Measurements from ENCODE around the gene CEP44. TPM values are rescaled to one million over a fixed set of nuclear protein-coding genes. Genes with fewer than 3 reads are reported as not detected.
A peak's percentile ranks its signal among the peaks of the same experiment; 100 is the strongest.
"Not testable (repeated sequence)": the region's sequence is repeated elsewhere in the genome, so short reads cannot be mapped to it uniquely, and the experiment has no call there.

The CEP44 gene
- polyA plus RNA-seq, 4 donors = 18.6 to 28.1 (median 21.9) TPM

DNA sequence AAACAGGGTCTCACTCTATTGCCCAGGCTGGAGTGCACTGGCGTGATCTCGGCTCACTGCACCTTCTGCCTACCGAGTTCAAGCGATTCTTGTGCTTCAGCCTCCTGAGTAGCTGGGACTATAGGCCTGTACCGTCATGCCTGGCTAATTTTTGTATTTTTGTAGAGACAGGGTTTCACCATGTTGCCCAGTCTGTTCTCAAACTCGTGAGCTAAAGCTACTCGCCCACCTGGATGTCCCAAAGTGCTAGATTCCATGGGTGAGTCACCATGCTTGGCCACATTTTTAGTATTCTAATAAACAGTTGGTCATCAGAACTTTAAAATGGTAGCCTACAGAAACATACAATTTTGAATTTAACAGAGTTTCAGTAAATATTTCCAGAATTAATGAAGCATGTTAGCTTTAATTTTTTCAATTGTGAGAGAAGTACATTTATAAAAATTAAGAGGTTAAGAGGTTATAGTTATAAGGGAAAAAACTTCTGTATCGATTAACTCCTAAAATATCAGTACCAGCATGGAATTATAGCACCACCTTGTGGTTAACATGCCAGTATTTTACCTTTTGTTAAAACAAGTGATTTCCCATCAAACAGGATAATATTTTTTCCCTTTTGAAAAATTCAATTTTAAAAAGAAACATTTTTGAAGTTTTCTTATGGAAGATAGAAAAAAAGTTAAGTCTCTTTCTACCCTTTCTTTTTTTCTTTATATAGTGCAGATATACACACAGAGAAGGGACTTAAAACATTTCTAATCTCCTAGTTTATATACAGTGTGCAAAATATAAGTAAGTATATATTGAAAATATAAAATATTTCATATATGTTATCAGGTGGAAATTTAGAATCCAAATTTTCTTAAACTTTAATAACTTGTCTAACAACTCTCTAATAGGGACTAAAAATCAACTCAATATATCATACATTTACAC lies 35.4 kb downstream of the CEP44 start:
- DNase-seq (ENCODE audit: low read depth in 4 of 4, low spot score in 3 of 4) = peak in 1 of 4 donors; percentile 12

DNA sequence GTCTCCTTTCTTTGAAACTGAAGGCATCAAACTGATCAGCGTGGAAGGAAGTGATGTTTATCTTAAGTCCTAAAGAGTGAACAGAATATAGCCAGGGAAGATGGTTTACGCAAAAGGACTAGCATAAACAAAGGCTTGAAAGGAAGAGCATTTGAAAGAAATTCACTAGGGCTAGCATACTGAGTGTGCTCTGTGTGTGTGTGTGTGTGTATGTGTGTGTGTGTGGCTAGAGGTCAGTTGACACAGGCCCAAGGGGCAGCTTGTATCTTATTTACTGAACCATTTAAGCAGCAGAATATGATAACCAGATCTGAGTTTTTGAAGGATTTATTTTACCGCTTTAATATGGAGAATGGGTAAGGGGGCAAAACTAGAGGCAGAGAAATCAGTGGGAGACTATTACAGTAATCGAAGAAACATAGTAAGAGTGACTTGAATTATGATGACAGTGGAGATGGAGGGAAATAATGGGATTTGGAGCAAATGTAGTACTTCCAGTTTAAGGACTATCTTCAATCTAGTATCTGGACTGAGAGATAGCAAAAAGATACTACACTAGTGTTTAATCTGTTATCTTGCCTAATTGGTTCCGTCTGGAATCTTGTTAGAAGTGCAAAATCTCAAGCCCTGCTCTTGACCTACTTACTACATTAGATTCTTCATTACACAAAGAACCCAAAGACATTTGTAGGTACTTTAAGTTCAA lies 36.9 kb downstream of the CEP44 start:
- DNase-seq (ENCODE audit: low read depth in 4 of 4, low spot score in 3 of 4) = no peak

DNA sequence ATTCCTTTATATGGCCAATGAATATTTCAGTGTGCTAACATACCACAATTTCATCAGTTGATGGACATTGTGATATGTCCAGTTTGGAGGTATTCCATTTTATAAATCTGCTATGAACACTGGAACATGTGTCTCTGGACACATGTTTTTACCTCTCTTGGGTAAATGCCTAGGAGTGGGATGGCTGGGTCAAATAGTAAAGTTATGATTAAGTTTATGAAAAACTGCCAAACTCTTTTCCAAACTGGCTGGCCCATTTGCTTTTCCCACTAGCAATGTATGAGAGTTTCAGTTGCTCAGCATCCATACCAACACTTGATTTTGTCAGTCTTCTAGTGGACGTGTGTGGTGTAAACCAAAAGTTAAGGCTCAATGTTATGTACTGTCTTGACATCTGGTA lies 40.5 kb downstream of the CEP44 start:
- DNase-seq (ENCODE audit: low read depth in 4 of 4, low spot score in 3 of 4) = no peak

DNA sequence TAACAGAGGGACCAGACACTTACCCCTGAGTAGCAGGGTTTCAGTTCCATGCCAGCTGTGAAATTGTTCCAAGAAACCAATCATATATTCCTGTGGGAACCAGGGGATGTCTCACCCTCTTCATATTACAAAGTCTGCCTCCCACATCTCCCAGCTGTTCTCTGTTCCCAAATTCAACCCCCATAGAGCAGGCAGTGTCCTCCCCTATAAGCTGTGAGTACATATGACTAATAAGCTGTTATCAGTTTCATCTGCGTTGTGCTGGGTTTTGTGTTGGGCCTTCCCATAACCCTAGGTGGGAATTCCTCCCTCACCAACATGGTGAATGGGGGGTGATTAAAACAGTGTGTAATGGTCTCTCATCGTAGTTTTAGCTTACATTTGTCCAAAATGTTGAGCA lies 41.0 kb downstream of the CEP44 start:
- no peak for DNase-seq (ENCODE audit: low read depth in 4 of 4, low spot score in 3 of 4)

DNA sequence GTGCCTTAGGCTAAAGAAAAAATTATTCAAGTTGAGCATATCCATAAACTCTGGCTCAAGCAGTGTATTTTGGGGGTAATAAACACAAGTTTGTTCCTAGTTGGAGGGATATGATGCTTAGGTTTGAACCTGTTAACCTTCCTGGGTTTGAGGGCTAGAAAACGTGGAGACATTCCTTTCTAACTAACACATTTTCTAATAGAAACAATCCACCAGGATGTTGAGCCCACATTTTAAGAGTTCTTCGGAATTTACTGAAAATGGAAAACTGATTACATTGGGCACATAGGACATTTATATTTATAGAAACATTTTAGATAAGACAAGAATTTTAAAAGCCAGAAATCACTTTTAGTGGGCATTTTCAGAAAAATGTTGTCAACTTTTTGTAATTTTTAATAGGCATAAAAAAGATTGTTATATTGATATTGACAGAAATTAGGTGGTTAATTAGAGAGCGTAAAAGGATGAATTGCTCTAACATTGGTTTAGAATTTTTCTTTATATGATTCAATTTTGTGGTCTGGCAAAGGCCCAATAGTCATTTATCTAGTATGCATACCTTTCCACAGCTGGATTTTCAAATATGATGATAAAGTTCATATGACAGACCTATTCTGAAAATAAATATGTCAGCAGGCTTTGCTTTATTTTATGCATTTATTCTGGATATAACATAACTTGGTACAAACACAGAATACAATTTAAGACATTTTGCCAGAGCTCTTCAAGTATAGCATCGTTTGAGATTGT lies 49.2 kb downstream of the CEP44 start:
- no peak for DNase-seq (ENCODE audit: low read depth in 4 of 4, low spot score in 3 of 4)

DNA sequence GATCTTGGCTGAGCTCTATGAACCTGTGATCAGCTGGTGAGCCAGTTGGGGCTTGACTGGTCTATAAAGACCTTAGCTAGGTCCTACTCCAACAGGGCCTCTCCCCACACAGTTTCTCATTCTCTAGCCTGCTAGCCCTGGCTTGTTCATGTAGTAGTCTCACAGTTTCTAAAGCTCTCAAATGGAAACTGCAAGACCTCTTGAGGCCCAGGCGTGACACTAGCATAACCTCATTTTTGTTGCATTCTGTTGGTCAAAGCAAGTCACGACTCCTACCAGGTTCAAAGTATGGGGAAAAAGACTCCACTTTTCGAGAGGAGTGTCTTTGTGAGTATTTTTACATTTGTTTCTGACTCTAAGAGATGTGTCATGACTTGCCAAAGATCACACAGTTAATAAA lies 50.9 kb downstream of the CEP44 start:
- DNase-seq (ENCODE audit: low read depth in 4 of 4, low spot score in 3 of 4) = no peak

DNA sequence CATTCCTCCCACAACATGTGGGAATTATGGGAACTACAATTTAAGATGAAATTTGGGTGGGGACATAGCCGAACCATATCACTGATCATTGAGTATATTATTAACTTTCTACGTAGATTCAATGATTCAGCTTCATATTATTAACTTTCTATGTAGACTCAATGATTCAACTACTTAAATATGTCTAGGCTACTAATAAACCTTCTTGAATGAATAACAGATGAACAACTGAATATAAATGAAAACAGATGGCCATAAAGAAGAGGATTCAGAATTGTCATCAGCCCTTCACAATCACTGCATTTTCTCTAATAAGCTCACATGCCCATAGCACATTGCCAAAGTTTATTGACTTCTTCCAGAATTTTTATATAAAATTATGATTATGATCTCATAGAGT lies 57.0 kb downstream of the CEP44 start:
- no peak for DNase-seq (ENCODE audit: low read depth in 4 of 4, low spot score in 3 of 4)

DNA sequence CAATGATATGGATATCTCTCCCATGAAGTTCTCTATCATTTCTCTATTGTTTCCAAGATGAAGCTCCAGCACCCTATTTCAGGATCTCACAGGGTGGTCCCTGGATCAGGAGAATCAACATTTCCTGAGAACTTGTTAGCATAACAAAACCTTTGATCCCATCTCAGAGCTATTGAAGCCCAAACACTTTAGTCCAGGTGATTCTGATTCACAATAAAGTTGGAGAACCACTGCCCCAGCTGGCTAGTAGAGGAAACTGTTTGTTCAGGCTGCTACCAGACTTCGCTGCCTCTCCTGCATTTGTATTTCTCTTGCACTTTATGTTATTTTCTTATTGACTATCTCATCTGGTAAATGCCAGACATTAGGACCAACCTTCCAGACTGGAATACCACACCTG lies 65.4 kb downstream of the CEP44 start:
- no peak for DNase-seq (ENCODE audit: low read depth in 4 of 4, low spot score in 3 of 4)

DNA sequence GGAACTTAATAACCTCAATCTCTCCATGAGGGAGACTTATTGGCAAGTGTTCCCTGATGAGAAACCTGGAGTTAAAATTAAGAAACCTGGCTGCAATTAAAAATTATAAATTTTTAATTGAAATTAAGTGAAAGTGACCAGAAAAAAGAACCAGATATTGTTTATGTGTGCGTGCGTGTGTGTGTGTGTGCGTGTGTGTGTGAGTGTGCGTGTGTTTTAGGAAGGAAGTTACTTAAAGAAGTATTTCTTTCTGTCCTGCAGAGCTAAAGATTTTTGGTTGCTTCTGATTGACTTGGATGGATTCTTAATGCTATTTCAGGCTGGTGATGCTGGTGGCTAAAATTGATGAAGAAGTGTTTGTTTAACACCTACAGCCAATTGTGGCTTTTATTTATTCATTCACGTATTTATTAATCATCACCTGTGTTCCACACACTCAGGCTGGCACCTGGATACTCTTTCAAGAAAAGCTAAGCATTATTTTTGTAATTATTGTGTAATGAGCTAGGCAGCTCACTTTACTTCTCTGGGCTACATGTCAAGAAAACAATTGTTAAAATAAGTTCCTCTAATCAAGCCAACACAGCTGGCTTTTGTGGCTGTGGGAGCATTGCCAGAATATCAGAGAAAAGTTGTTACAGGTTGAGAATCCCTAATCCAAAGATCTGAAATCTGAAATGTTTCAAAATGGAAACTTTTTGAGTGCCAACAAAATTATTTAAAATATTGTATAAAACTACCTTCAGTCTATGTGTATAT lies 68.5 kb downstream of the CEP44 start:
- DNase-seq (ENCODE audit: low read depth in 4 of 4, low spot score in 3 of 4) = no peak

DNA sequence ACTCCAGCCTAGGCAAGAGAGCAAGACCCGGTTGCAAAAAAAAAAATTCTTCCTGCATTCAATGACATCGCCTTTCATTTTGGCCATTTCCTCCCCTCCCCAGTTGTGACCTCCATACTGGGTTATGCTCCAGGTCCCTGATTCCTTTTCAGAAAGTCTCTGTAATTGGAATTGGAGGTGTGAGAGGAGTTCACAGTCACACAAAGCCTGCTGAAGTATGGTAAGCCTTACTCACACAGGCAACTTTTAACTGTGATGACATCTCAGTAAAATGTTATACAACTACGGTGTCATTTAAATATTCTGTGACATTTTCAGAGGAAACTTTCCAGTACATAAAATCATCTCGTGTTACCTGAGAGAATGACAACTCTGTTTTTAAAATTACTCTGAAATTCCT lies 73.6 kb downstream of the CEP44 start:
- DNase-seq (ENCODE audit: low read depth in 4 of 4, low spot score in 3 of 4) = no peak

DNA sequence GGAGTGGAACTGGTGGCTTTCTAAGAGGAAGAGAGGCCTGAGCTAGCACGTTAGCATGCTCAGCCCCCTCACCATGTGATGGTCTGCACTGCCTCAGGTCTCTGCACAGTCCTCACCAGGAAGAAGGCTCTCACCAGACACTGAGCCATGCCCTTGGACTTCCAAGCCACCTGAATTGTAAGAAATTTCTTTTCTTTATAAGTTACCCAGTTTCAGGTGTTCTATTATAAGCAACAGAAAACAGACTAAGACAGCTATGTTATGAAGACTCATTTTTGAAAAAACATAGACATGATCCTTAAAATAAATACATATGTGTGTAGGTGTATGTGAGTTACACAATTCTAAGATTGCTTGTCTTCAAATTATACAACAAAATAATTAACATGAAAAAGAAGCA lies 74.7 kb downstream of the CEP44 start:
- no peak for DNase-seq (ENCODE audit: low read depth in 4 of 4, low spot score in 3 of 4)

DNA sequence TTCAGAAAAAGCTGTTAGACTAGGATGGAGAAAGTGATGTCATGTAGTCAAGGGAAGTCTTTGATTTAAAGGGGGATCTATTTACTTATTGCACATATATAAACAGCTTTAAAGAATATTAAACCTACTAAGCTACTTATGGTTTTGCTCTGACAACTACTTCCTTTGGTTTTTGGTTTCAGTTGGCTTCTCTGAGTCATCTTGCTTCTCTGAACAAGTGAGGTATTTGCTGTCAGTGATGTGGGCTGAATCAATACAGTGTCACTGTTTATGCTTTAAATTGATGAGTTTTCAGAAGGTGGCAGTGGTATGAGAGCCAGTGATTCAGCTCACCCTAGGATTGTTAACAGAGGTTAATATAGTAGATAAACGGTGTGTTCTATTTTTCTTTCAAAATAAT lies 75.1 kb downstream of the CEP44 start:
- DNase-seq (ENCODE audit: low read depth in 4 of 4, low spot score in 3 of 4) = no peak

DNA sequence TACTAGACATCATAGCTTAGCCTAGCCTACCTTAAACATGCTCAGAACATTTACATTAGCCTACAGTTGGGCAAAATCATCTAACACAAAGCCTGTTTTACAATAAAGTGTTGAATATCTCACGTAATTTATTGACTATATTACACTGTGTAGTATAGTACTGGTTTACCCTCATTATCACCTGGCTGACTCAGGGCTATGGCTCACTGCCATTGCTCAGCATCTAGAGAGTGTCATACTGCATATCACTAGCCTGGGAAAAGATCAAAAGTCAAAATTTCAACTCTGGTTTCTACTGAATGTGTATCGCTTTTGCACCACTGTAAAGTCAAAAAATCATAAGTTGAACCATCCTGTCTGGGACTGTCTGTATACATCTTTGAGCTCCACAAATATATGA lies 78.6 kb downstream of the CEP44 start:
- no peak for DNase-seq (ENCODE audit: low read depth in 4 of 4, low spot score in 3 of 4)

DNA sequence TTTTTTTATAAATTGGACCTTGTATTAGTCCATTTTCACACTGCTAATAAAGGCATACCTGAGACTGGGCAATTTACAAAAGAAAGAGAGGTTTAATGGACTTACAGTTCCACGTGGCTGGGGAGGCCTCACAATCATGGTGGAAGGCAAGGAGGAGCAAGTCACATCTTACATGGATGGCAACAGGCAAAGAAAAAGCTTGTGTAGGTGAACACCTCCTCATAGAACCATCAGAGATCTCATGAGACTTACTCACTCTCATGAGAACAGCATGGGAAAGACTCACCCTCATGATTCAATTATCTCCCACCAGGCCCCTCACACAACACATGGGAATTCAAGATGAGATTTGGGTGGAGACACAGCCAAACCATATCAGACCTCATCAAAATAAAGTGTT lies 80.1 kb downstream of the CEP44 start:
- DNase-seq (ENCODE audit: low read depth in 4 of 4, low spot score in 3 of 4) = not testable (repeated sequence)

DNA sequence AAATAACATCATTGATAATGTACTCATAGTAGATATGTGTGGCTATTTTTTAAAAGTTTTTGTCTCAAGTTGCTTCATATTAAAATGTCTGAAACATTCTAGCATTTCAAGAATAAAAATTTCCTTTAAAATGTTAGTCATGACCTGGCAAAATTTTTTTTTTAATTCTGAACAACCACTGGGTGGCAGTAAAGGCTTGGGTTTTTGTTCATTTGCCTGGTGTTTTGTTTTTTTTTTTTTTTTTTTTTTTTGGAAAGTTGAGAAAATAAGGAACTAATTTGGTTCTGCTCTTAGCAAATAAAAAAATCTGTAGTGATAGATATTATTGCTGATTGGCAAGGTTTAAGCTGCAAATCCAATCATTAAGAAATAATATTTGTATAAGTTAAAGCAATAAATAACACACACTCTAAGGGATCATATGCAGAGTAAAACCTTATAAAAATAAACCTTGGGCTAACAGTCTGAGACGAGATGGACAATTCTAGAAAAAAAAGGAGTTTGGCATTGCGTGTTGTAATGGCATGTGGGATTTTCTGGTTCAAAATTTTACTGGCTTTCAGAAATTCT lies 81.4 kb downstream of the CEP44 start:
- peak in 2 of 4 donors; percentile 16 to 26 for DNase-seq (ENCODE audit: low read depth in 4 of 4, low spot score in 3 of 4)

DNA sequence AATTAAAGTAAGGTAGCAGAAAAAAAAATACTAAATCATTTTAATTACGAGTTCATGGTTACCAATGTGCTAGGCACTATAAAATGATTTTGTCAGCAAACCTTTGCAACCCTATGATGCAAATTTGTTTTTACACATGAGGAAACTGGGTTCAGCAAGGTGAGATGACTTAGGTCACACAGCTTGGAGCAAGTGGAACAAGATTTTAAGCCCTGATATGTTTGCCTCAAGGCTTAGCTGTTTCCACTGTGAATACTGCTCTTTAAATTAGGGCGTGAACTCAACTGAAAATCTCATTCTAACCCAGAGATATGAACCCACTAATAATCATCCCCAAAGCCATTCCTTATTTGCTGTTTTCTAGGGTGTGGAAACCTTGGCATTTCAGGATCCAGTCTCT lies 86.3 kb downstream of the CEP44 start:
- DNase-seq (ENCODE audit: low read depth in 4 of 4, low spot score in 3 of 4) = no peak

DNA sequence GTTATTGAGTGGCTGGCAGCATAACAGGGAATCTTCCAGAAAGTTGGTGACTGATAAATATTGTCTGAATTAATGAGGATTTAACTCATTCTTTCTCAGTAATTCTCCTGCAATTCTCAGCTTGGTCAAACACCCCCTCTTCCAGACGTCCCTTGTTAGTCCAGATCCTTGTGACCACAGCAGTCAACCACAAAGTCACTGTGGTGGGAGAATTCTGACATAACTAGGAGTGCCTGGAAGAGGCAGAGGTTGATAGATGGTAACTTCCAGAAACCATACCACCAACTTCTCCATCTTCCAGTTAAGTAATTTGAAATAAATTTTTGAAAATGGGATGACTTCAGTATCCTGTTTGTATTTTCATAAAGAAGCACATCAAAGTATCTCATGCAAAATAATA lies 90.1 kb downstream of the CEP44 start:
- DNase-seq (ENCODE audit: low read depth in 4 of 4, low spot score in 3 of 4) = no peak

DNA sequence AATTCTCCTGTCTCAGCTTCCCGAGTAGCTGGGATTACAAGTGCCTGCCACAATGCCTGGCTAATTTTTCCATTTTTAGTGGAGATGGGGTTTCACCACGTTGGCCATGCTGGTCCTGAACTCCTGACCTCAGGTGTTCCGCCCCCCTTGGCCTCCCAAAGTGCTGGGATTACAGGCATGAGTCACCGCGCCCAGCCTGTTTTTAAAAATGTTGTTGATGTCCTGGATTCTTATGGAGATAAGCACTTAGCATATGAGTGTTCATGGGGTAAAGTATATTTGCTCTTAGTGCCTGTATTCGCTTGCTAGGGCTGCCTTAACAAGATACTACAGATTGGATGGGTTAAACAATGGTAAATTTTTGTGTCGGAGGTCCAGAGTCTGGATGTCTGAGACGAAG lies 91.7 kb downstream of the CEP44 start:
- DNase-seq (ENCODE audit: low read depth in 4 of 4, low spot score in 3 of 4) = no peak

DNA sequence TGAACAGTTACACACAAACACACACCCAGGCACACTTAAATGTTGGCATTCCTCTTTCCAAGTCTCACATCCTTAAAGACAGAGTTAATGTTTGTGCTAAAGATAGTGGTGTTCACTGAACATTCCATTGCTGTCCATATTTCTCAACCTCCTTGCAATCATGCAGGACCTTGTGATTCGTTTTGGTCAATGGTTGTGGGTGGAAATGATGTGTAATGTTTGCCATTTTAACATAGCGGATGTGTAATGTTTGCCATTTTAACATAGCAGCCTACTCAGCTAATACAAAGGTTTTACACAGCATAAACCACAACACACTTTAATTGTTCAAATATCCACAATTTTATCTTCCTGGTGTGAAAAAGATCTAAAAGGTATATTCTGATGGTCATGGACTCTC lies 93.9 kb downstream of the CEP44 start:
- no peak for DNase-seq (ENCODE audit: low read depth in 4 of 4, low spot score in 3 of 4)

DNA sequence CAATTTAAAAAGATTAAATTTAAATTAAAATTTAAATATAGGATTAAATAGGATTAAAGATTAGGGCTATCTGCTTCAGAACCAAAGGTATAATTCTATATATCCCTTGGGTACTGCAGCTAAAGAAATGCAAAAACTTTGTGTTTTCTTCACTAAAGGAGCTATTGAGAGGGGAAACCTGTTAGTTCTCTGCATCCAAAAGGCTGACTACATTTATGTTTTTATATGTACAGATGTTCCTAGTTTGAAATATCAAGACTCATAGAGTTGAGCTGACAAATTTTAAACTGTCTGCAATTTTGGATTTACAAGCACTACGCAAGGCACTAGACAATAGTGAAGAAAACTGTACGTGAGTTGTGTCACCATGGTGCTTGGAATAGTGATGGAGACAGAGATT lies 95.2 kb downstream of the CEP44 start:
- no peak for DNase-seq (ENCODE audit: low read depth in 4 of 4, low spot score in 3 of 4)
